ENCODE results near the gene NBPF9.
A peak's percentile ranks its signal among the peaks of the same experiment; 100 is the strongest.
"Not testable (repeated sequence)": the region's sequence is repeated elsewhere in the genome, so short reads cannot be mapped to it uniquely, and the experiment has no call there.

NBPF9 gene, protein sequence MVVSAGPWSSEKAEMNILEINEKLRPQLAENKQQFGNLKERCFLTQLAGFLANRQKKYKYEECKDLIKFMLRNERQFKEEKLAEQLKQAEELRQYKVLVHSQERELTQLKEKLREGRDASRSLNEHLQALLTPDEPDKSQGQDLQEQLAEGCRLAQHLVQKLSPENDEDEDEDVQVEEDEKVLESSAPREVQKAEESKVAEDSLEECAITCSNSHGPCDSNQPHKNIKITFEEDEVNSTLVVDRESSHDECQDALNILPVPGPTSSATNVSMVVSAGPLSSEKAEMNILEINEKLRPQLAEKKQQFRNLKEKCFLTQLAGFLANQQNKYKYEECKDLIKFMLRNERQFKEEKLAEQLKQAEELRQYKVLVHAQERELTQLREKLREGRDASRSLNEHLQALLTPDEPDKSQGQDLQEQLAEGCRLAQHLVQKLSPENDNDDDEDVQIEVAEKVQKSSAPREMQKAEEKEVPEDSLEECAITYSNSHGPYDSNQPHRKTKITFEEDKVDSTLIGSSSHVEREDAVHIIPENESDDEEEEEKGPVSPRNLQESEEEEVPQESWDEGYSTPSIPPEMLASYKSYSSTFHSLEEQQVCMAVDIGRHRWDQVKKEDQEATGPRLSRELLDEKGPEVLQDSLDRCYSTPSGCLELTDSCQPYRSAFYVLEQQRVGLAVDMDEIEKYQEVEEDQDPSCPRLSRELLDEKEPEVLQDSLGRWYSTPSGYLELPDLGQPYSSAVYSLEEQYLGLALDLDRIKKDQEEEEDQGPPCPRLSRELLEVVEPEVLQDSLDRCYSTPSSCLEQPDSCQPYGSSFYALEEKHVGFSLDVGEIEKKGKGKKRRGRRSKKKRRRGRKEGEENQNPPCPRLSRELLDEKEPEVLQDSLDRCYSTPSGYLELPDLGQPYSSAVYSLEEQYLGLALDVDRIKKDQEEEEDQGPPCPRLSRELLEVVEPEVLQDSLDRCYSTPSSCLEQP (N-terminal part only)

DNA sequence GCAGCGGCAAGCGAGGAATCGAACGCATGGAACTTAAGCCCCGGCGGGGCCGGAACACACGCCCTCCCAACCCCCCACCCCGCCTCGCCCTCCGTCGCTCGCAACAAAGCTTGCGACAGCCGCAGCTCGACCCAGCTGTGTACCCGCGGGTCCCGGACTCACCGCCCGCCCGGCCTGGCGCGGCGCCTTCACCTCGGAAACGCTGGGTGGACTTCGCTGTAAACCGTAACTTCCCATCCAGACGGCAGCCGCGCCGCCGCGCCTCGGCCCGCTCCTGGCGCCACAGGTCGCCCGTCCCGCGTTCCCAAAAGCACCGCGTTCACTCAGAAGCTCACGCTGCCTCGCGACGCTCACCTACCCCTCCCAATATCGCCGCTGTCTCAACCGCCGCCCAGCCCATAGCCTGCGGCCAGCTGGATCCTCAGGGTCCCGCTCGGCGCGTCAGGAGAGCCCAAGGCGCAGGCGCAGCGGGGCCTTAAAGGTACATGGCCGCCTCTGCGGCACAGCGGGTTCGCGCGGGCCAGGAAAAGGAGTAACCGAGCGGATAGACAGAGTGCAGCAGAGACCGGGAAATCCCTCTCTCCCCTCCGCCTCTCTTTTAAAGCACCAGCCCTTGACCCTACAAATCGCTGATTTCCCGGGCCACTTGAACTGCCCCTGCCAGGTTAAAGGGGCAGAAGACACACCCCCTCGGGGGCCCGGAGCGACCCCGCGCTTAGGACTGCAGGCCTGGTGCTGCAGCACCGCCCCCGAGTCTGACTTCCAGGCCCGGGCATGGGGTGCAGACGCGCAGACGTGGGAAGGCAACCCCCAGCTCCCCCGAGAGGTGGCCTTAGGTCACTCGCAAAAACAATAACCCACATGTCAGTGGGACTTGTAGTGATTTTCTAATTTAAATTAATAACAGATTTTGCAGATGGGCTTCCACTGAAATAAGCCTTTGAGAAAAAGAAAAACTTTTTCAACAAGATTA lies at the start of gene NBPF9:
TSS of gene NBPF9 (minus strand) at position 443 of the 973 bp plus-strand sequence. CDS start 21,412 bp downstream, outside the sequence.
- peak; percentile 6 to 73 (median 50) for DNase-seq
- intact Hi-C loops (cut with DNase I), result not testable (repeated sequence)

DNA sequence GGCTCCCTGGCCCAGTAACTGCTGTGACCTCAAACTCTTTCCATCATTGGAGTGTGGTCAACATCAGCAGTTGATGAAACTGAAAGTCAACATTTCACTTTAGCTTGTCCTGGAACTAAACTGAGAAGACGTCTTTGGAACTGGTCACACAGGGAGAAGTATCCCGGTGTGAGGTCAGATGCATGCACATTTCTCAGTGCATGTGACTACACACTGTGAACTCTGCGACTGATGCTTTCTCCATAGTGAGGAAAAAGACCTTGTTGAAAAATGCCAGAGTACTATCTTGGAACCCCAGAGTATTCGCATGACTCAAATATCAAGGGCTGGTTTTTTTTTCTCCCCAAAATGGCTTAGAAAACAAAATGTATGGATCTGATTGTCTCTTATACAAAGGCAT lies 46.6 kb upstream of the NBPF9 start:
- intact Hi-C loops (cut with DNase I), result not testable (repeated sequence)

GRCh38 chr1:149137585-149137984 lies 34.2 kb upstream of the NBPF9 start:
- intact Hi-C loops (cut with DNase I); DNase-seq: not testable (repeated sequence)

More for the DNA sequence above, 46.6 kb upstream of the NBPF9 start:
- not testable (repeated sequence) for DNase-seq

GRCh38 chr1:149130938-149131337 lies 27.6 kb upstream of the NBPF9 start:
- intact Hi-C loops (cut with DNase I); DNase-seq: not testable (repeated sequence)

GRCh38 chr1:149129245-149129644 lies 25.9 kb upstream of the NBPF9 start:
- intact Hi-C loops (cut with DNase I); DNase-seq: not testable (repeated sequence)

GRCh38 chr1:149126555-149127145 lies 23.3 kb upstream of the NBPF9 start:
- intact Hi-C loops (cut with DNase I), result not testable (repeated sequence)

GRCh38 chr1:149123948-149124926 lies 20.9 kb upstream of the NBPF9 start:
- intact Hi-C loops (cut with DNase I), result not testable (repeated sequence)
- DNase-seq, result peak; percentile 23 to 85 (median 62)

More at GRCh38 chr1:149126555-149127145, 23.3 kb upstream of the NBPF9 start:
- DNase-seq, result not testable (repeated sequence)

- intact Hi-C loops (cut with DNase I); DNase-seq: not testable (repeated sequence)
Measured at GRCh38 chr1:149112828-149113227, 9.5 kb upstream of the NBPF9 start.

GRCh38 chr1:149110343-149110742 lies 7.0 kb upstream of the NBPF9 start:
- DNase-seq; intact Hi-C loops (cut with DNase I): not testable (repeated sequence)

DNA sequence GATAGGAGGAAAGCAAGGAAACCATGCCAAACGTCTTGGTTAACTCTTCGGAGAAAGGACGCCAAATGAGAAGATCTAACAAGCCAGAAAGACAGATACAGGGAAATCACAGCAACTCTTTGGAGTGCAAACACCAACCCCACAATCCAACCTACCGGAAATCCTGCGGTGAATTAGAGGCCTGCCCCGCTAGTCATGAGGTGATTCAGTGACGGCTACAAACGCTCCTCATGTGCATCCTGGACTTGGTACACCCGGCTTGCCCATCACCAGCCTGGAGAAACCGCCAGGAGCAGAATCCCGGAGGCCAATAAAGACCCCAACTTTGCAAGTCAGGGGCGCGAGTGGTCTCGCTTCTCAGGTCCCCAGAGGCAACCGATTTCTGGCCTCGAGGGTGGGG lies 777 bp downstream of the NBPF9 start:
- intact Hi-C loops (cut with DNase I), result not testable (repeated sequence)
- peak in 15 of 42 donors; percentile 2 to 37 (median 11) for DNase-seq

DNA sequence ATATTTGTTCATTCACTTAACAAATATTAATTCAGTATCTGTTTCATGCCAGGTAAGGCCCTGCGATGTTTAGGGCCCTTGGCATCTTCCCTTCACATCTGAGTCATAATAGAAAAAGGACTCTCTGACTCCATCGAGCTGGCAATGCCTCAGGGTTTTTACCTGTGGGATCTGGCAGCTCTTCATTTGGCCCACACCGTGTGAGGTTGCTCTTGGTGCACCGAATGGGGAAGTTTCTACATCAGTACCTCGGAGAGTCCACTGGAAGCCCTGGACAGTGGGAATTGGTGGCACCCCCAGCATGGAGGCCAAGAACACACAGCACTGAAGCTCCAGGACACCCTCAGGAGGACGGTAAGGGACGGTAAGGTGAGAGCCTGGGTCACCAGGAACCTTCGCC lies 5.1 kb downstream of the NBPF9 start:
- intact Hi-C loops (cut with DNase I); DNase-seq: not testable (repeated sequence)

DNA sequence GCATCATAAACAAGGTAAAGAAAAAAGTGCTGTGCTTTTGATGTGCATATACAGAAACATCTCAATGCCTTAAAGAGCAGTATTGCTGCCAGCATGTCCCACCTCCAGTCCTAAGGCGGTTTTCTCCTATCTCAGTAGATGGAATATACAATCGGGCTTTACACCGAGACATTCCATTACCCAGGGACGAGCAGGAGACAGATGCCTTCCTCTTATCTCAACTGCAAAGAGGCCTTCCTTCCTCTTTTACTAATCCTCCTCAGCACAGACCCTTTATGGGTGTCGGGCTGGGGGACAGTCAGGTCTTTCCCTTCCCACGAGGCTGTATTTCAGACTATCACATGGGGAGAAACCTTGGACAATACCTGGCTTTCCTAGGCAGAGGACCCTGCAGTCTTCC lies 10.2 kb downstream of the NBPF9 start:
- intact Hi-C loops (cut with DNase I); DNase-seq: not testable (repeated sequence)

DNA sequence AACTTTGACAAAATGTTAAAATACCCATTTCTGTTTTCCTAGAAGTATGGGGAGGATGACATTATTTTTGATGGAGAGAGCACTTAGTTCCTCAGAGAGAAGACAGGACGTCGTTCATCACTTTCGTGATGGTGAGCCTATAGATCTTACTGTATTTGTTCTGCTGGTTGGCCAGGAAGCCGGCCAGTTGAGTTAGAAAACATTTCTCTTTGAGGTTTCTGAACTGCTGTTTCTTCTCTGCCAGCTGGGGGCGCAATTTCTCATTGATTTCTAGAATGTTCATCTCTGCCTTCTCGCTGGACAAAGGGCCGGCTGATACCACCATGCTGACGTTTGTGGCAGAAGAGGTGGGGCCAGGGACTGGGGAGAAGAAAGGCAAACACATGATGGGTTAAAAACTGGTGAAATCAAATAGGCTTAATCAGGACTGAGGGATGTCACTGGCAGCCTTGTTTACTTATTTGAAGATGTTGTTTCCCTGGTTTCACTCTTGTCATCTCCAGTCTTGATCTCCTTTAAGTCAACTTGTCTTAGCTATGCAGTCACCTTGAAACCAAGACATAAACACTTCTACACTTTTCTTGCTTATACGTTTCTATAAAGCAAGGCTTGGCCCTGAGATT lies 27.7 kb downstream of the NBPF9 start:
- intact Hi-C loops (cut with DNase I); DNase-seq: not testable (repeated sequence)

GRCh38 chr1:149064611-149065010 lies 38.7 kb downstream of the NBPF9 start:
- DNase-seq; intact Hi-C loops (cut with DNase I): not testable (repeated sequence)

- intact Hi-C loops (cut with DNase I); DNase-seq: not testable (repeated sequence)
Measured at GRCh38 chr1:149043056-149043455, 60.3 kb downstream of the NBPF9 start.

DNA sequence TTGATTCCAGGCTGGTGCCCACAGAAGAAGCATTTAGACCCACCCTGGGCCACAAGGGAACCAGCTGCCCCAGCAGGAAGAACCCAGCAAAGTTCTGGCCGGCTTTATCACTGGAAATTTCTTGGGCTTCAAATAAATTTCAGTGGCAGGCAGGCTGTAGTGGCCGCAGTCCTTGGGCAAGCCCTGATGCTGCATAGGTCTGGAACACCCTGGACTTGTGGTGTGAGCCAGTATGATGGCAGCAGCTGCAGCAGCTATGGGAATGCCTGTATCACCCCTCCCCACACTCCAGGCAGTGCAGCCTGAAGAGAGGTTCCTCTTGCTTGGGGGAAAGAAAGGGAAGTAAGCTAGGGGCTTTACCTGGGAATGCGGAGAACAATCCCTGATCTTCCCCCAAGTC lies 69.4 kb downstream of the NBPF9 start:
- DNase-seq; intact Hi-C loops (cut with DNase I): not testable (repeated sequence)
